B cell (primary cell): Measurements from ENCODE around the gene MAGEB1. TPM values are rescaled to one million over a fixed set of nuclear protein-coding genes. Genes with fewer than 3 reads are reported as not detected.

Experiments
- ATAC-seq: fragments of 200-7000 bp; cut with Tn5 transposase; one replicate; pipeline ENCODE4 v1.10.0; 2021; ENCODE audit warnings: low read depth, mild to moderate bottlenecking, moderate number of reproducible peaks, moderate library complexity
- CTCF ChIA-PET: fragments of 350-600 bp; sonication (Branson Sonifier 250); formaldehyde crosslinking; loops from one replicate; lab custom pipeline; 2021; ENCODE audit warnings: antibody characterized with exemption, inconsistent platforms; lab: Charles Lee
- POLR2A ChIA-PET: fragments of 350-600 bp; sonication (Branson Sonifier 250); formaldehyde crosslinking; loops from one replicate; lab custom pipeline; 2021; ENCODE audit warnings: antibody characterized with exemption; lab: Charles Lee
- DNase-seq: peaks from one replicate; pipeline ENCODE4 v3.0.0; 2013
- H2AFZ ChIP-seq: 2 replicates; pipeline ENCODE4 v1.6.1; 2012; ENCODE audit warnings: mild to moderate bottlenecking, low read depth, low read length; ENCODE audit not compliant: insufficient read depth, poor library complexity, severe bottlenecking
- H3K27ac ChIP-seq, 2 donors: 1 replicate in 1 of 2; 2 replicates in 1 of 2; pipeline ENCODE4 v1.5.1; 2012 to 2013; ENCODE audit warnings: low read length in 2 of 2, mild to moderate bottlenecking in 2 of 2, moderate library complexity in 1 of 2
- H3K27me3 ChIP-seq, 4 experiments: fragments of 200-600 bp in 1 of 4; sonication (generic) in 1 of 4; replicated peaks in 1 of 4; 1 replicate in 2 of 4; 2 replicates in 2 of 4; pipeline versions ENCODE4 v1.6.1 to v1.7.0; 2013 to 2016; ENCODE audit warnings: low read length in 3 of 4, mild to moderate bottlenecking in 2 of 4, mixed read lengths in 1 of 4, moderate library complexity in 1 of 4; ENCODE audit not compliant: insufficient read depth in 4 of 4, control insufficient read depth in 3 of 4; ENCODE audit errors: control extremely low read depth in 1 of 4
- H3K36me3 ChIP-seq, 2 experiments: replicated peaks in 1 of 2; 1 replicate in 1 of 2; 2 replicates in 1 of 2; pipeline versions ENCODE4 v1.6.1 to v1.7.1; 2013; ENCODE audit warnings: low read length in 1 of 2; ENCODE audit not compliant: insufficient read depth in 2 of 2, control insufficient read depth in 1 of 2; ENCODE audit errors: control extremely low read depth in 1 of 2, extremely low read depth in 1 of 2
- H3K4me1 ChIP-seq, 2 donors: fragments of 200-600 bp in 1 of 2; sonication (generic) in 1 of 2; 1 replicate in 1 of 2; 2 replicates in 1 of 2; pipeline versions ENCODE4 v1.5.1 to v1.6.1; 2013 to 2017; ENCODE audit warnings: low read length in 2 of 2; ENCODE audit not compliant: control insufficient read depth in 2 of 2, insufficient read depth in 2 of 2
- H3K4me2 ChIP-seq: replicated peaks from 2 replicates; pipeline ENCODE3; 2012; ENCODE audit warnings: mild to moderate bottlenecking, low read depth, low read length; ENCODE audit not compliant: poor library complexity, severe bottlenecking
- H3K4me3 ChIP-seq, 5 experiments: fragments of 200-600 bp in 1 of 5; sonication (generic) in 1 of 5; 1 replicate in 3 of 5; 2 replicates in 2 of 5; pipeline versions ENCODE4 v1.5.1 to v1.7.0; 2011 to 2016; ENCODE audit warnings: low read length in 4 of 5, mild to moderate bottlenecking in 4 of 5, low read depth in 2 of 5, control low read depth in 1 of 5, moderate library complexity in 1 of 5; ENCODE audit not compliant: insufficient read depth in 1 of 5; ENCODE audit errors: control extremely low read depth in 1 of 5, extremely low read depth in 1 of 5
- H3K79me2 ChIP-seq: fragments of 200-600 bp; sonication (generic); one replicate; pipeline ENCODE4 v1.6.0; 2016; ENCODE audit warnings: low read length; ENCODE audit not compliant: control insufficient read depth, insufficient read depth
- H3K9ac ChIP-seq: fragments of 200-600 bp; sonication (generic); 2 replicates; pipeline ENCODE4 v1.6.1; 2017; ENCODE audit warnings: mild to moderate bottlenecking, low read length, moderate library complexity
- H3K9me3 ChIP-seq, 3 donors: one replicate each; pipeline versions ENCODE4 v1.6.1 to v1.7.1; 2013; ENCODE audit warnings: low read length in 2 of 3; ENCODE audit not compliant: control insufficient read depth in 2 of 3, insufficient read depth in 1 of 3; ENCODE audit errors: control extremely low read depth in 1 of 3
- H4K20me1 ChIP-seq: 2 replicates; pipeline ENCODE4 v1.6.0; 2012; ENCODE audit warnings: mild to moderate bottlenecking, low read length; ENCODE audit not compliant: insufficient read depth, control insufficient read depth, poor library complexity, severe bottlenecking
- H3K27ac Mint-ChIP-seq: one replicate; pipeline ENCODE4 v1.8.0; 2021; ENCODE audit warnings: mixed read lengths
- H3K27me3 Mint-ChIP-seq: one replicate; pipeline ENCODE4 v1.8.0; 2021; ENCODE audit warnings: mixed read lengths
- H3K4me1 Mint-ChIP-seq: one replicate; pipeline ENCODE4 v1.8.0; 2021; ENCODE audit warnings: mixed read lengths
- H3K4me3 Mint-ChIP-seq: one replicate; pipeline ENCODE4 v1.8.0; 2021; ENCODE audit warnings: mixed read lengths
- H3K9me3 Mint-ChIP-seq: one replicate; pipeline ENCODE4 v1.8.0; 2022; ENCODE audit warnings: mixed read lengths; ENCODE audit not compliant: insufficient read depth
- EZH2 ChIP-seq: IDR thresholded peaks from 2 replicates; pipeline ENCODE4 v1.6.1; 2012; ENCODE audit warnings: borderline replicate concordance, low read depth, mild to moderate bottlenecking, moderate library complexity, low read length; ENCODE audit not compliant: insufficient read depth, poor library complexity, severe bottlenecking
- WGBS: methylation state at CpG from one replicate; pipeline ENCODE4 v1.1.5; 2013; ENCODE audit warnings: missing lambda C conversion rate; ENCODE audit not compliant: insufficient coverage; 5-methylcytosine and 5-hydroxymethylcytosine counted together
- intact Hi-C: fragments of 100-400 bp; cut with micrococcal nuclease; formaldehyde crosslinking; loops from one replicate; pipeline ENCODE4 v1.10.0; 2022
- polyA plus RNA-seq: library from polyadenylated mRNA; depleted of rRNA; stranded (reverse); fragments of >200 nt; gene quantifications from 2 replicates; pipeline ENCODE4 v1.2.3, GENCODE V29; 2012
- total RNA-seq, 2 donors: library from RNA; stranded (reverse); fragments of 120-200 nt in 1 of 2; gene quantifications; 1 replicate in 1 of 2; 2 replicates in 1 of 2; pipeline versions ENCODE4 v1.2.3 to v1.2.4, GENCODE V29; 2013 to 2022
- TF ChIP-seq, protein P1 (sequence below): fragments of 200-600 bp; IDR thresholded peaks from one replicate; pipeline ENCODE4 v1.8.0; 2022; ENCODE audit warnings: antibody characterized with exemption, mild to moderate bottlenecking

Gene MAGEB1
- total and polyA plus RNA-seq, 2 donors (not counting 1 experiment from before 2014, with no cell fraction given) = not detected

DNA sequence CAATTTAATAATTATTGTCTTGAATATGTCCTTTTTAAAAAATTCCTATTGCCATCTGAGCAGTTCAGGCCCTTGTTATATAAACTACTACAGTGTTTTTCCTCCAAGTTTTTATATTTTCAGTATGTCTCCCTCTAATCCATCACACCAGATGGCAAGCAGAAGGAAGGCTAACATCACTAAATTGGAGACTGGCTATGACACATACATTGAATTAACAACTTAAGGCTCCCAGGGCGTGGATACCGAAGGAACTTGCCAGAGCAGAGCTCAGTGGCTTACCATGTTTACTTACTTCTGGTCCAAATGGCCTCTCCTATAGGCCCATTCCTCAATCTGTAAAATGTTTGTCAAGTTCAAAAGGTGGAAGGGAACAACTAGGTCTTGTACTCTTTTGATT is 13.0 kb downstream of the MAGEB1 start:
- Mint-ChIP-seq H3K27me3 (no peaks in the 10 kb centered on the region), H3K4me3 (no peak overlapping the region), H3K4me1 (no peaks in the 10 kb centered on the region), H3K9me3 (peaks cover 2% of the 10 kb centered on the region), H3K27ac (no peak overlapping the region)
- Histone ChIP-seq H3K9me3 (no peaks in the 10 kb centered on the region), H3K27ac (no peak overlapping the region), H3K4me1 (no peaks in the 10 kb centered on the region), H3K4me2 (no peak overlapping the region), H4K20me1 (no peaks in the 10 kb centered on the region), H3K27me3 (no peaks in the 10 kb centered on the region), H2AFZ (no peak overlapping the region), H3K79me2 (no peaks in the 10 kb centered on the region), H3K4me3 (no peak overlapping the region), H3K9ac (no peak overlapping the region), H3K36me3 (no peaks in the 10 kb centered on the region)
- TF ChIP-seq, protein P1, sequence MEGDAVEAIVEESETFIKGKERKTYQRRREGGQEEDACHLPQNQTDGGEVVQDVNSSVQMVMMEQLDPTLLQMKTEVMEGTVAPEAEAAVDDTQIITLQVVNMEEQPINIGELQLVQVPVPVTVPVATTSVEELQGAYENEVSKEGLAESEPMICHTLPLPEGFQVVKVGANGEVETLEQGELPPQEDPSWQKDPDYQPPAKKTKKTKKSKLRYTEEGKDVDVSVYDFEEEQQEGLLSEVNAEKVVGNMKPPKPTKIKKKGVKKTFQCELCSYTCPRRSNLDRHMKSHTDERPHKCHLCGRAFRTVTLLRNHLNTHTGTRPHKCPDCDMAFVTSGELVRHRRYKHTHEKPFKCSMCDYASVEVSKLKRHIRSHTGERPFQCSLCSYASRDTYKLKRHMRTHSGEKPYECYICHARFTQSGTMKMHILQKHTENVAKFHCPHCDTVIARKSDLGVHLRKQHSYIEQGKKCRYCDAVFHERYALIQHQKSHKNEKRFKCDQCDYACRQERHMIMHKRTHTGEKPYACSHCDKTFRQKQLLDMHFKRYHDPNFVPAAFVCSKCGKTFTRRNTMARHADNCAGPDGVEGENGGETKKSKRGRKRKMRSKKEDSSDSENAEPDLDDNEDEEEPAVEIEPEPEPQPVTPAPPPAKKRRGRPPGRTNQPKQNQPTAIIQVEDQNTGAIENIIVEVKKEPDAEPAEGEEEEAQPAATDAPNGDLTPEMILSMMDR = no peak
- TF ChIP-seq EZH2 = no peak
- no peak for ATAC-seq
- WGBS = no CpG with 5 or more reads among the region's 2 CpGs
- DNase-seq = no peak
- intact Hi-C loops = no loop called here
- ChIA-PET POLR2A (no interaction called here), CTCF (no interaction called here)

DNA sequence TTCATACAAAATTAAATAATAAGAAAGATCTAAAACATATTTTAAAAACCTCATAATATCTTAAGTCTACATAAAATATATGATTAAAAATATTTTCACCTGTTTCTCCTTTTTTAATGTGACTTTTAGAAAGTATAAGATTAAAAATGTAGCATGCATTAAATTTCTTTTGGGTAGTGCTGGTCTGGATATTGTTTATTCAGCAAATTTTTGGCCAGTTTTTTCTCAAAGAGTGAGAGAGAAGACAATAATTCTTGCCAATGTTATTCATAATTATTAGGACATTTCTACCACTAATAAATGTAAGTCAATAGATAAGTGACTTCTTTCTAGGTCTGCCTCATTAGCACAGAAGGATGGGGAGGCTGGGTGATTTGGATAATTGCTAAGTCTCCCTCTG is 14.1 kb downstream of the MAGEB1 start:
- intact Hi-C loops = no loop called here
- no peak overlapping the region for H3K4me2 ChIP-seq
- Mint-ChIP-seq H3K4me1 (no peaks in the 10 kb centered on the region), H3K27me3 (no peaks in the 10 kb centered on the region), H3K4me3 (no peak overlapping the region), H3K9me3 (peaks cover 2% of the 10 kb centered on the region), H3K27ac (no peak overlapping the region)
- H4K20me1 ChIP-seq = no peaks in the 10 kb centered on the region
- no peak overlapping the region for H3K27ac ChIP-seq
- DNase-seq = no peak
- H3K27me3 ChIP-seq = no peaks in the 10 kb centered on the region
- H3K9ac ChIP-seq = no peak overlapping the region
- H3K4me3 ChIP-seq = no peak overlapping the region
- ChIA-PET CTCF (no interaction called here), POLR2A (no interaction called here)
- H3K4me1 ChIP-seq = no peaks in the 10 kb centered on the region
- no peak for ATAC-seq
- TF ChIP-seq, protein P1 = no peak
- TF ChIP-seq EZH2 = no peak
- no peak overlapping the region for H2AFZ ChIP-seq
- H3K79me2 ChIP-seq = no peaks in the 10 kb centered on the region
- H3K36me3 ChIP-seq = no peaks in the 10 kb centered on the region
- H3K9me3 ChIP-seq = no peaks in the 10 kb centered on the region
